Esophagus muscularis mucosa (tissue), 4 donors: ENCODE data around the gene SOBP.

Experiments used
- CTCF ChIP-seq, 3 experiments: fragments of 200-600 bp in 2 of 3; fragments of 450-650 bp in 1 of 3; sonication (generic) in 2 of 3; IDR thresholded peaks; one replicate each; pipeline ENCODE4 v1.5.1; 2017 to 2019; ENCODE audit warnings: antibody characterized with exemption in 3 of 3, mild to moderate bottlenecking in 2 of 3, moderate library complexity in 1 of 3
- EP300 ChIP-seq: sonication (generic); formaldehyde crosslinking; IDR thresholded peaks from one replicate; pipeline ENCODE4 v1.6.1; 2017; ENCODE audit warnings: antibody characterized with exemption
- POLR2A ChIP-seq: fragments of 450-650 bp; IDR thresholded peaks from one replicate; pipeline ENCODE4 v1.6.1; 2017; ENCODE audit warnings: antibody characterized with exemption, moderate library complexity, mild to moderate bottlenecking, low read depth
- POLR2AphosphoS5 ChIP-seq, 2 donors: sonication (generic); formaldehyde crosslinking; IDR thresholded peaks; one replicate each; pipeline ENCODE4 v1.6.1; 2017; ENCODE audit warnings: antibody characterized with exemption in 2 of 2

DNA sequence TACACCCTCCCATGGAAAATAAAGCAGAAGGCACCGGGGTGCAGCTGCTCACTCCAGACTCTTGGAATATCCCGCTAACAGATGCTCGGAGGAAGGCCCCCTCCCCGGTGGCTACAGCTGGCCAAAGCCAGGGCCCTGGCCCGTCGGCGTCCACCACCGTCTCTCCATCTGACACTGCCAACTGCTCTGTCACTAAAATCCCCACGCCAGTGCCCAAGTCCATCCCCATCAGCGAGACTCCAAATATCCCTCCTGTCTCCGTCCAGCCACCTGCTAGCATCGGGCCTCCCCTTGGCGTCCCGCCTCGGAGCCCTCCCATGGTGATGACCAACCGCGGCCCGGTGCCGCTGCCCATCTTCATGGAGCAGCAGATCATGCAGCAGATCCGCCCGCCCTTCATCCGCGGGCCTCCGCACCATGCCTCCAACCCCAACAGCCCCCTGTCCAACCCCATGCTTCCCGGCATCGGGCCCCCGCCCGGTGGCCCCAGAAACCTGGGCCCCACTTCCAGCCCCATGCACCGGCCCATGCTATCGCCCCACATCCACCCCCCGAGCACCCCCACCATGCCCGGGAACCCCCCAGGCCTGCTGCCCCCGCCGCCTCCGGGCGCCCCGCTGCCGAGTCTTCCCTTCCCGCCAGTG is 143.9 kb downstream of the SOBP start:
- TF ChIP-seq CTCF (IDR thresholded peaks at IDR 0.05) (no peak), EP300 (no peak), POLR2A (no peak), POLR2AphosphoS5 (IDR thresholded peaks at IDR 0.05) (no peak)
